Measurements from ENCODE around the gene AP2S1.

GRCh38 chr19:46830864-46831263, 19.8 kb downstream of the AP2S1 start:
- TF ChIP-seq POLR2AphosphoS5 (IDR thresholded peaks at IDR 0.05; ENCODE audit: low read depth, low read length) (no peak), REST (IDR thresholded peaks at IDR 0.05; ENCODE audit: insufficient read depth in 1 of 2, low read depth in 2 of 2, low read length in 2 of 2) (no peak), TAF1 (IDR thresholded peaks at IDR 0.05; ENCODE audit: borderline replicate concordance, insufficient read depth, low read length) (no peak), FOXP2 (optimal IDR thresholded peaks at IDR 0.05; ENCODE audit: borderline replicate concordance, extremely low read depth, extremely low read length, insufficient read depth) (no peak), SIN3A (IDR thresholded peaks at IDR 0.05; ENCODE audit: borderline replicate concordance, insufficient read depth, low read length) (no peak)

Data from PFSK-1 (cell line).